ENCODE data around the gene MBD4.

The MBD4 gene

GRCh38 chr3:129382366-129382765, 57.4 kb downstream of the MBD4 start:
- no peak for DNase-seq (ENCODE audit: low spot score)

Measured in SW480 (cell line).